CD4-positive, alpha-beta T cell treated with Interleukin-17A for 4 hours (primary cell): ENCODE results near the gene IL1R2.

Source experiments
- DNase-seq: peaks from one replicate; pipeline ENCODE4 v3.0.0-alpha.2; 2020; ENCODE audit warnings: mixed read lengths

IL1R2 gene

DNA sequence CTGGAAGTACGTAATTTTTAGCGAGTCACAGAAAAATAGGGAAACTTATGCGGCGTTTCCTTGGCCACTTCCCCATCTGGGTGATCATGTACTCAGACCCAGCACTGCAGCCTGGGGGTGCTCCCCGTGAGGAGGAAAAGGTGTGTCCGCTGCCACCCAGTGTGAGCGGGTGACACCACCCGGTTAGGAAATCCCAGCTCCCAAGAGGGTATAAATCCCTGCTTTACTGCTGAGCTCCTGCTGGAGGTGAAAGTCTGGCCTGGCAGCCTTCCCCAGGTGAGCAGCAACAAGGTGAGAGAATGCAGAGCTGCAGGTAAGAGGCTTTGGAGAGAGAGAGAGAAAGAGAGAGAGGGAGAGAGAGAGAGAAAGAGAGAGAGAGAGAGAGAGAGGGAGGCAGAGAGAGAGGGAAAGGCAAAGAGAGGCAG lies at the start of gene IL1R2:
IL1R2 (plus strand) TSS at position 240 of the 425 bp plus-strand sequence. CDS start 16,616 bp downstream, outside the sequence.
- DNase-seq: no peak

DNA sequence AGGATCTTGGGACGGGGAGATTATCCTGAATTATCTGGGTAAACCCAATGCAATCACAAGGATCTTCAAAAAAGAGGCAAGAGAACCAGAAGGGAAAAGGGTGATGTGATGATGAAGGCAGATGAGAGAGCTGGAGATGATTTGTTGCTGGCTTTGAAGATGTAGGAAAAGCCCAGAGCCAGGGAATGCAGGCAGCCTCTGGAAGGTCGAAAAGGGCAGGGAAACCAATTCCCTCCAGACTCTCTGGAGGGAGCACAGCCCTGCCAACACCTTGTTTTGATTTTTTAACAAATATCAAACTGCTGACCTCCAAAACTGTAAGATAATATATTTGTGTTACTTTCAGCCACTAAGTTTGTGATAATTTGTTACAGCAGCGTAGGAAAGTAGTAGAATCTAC lies 48.9 kb upstream of the IL1R2 start:
- no peak for DNase-seq

GRCh38 chr2:101946372-101947039 lies 45.3 kb upstream of the IL1R2 start:
- no peak for DNase-seq

DNA sequence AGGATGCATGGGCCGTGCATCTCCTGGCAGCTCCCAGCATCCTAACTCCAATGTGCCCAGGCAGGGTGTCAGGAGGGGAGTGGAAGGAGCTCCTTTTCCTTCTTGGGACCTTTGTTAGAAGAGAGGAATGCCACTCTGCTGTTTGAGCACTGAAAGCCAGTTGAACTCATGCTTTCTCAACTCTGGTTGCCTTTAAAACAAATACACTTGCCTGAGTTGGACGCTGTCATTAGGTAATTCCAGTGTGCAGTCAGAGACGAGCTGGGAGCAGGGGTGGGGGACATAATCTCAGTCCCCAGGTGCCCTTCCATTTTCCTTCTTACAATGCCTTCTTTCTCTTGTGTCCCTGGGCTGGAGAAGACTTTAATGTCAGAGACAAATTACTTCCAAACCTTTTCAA lies 44.4 kb upstream of the IL1R2 start:
- no peak for DNase-seq

GRCh38 chr2:101948625-101949155 lies 43.1 kb upstream of the IL1R2 start:
- no peak for DNase-seq

DNA sequence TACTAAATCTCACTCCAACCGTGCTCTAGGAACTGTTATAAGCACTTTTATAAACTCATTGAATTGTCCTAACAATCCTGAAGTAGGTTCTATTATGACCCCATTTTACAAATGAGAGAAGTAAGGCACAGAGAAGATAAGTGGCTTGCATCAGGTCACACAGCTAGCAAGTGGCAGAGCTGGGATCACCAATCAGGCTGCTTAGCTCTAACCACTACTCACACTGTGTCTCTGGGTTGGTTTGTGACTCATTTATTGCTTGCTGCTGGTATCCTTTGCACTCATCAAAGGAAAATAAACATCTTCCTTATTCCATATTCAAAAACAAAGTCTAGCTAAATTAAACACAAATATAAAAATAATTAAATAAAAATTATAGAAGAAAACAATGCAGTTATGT lies 42.5 kb upstream of the IL1R2 start:
- no peak for DNase-seq

GRCh38 chr2:101951296-101951695 lies 40.5 kb upstream of the IL1R2 start:
- DNase-seq: no peak

DNA sequence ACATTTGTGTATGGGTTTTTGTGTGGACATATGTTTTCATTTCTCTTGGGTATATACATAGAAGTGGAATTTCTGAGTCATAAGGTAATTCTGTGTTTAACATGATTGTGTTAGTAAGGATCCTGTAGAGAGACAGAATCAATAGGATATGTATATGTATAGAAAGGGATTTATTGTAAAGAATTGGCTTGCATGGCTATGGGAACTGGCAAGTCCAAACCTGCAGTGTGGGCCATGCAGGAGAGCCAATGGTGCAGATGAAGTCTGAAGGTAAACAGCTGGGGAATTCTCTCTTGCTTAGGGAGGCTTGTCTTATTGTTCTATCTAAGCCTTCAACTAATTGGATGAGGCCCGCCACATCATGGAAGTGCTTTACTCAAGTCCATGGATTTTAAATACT lies 39.2 kb upstream of the IL1R2 start:
- DNase-seq: no peak

DNA sequence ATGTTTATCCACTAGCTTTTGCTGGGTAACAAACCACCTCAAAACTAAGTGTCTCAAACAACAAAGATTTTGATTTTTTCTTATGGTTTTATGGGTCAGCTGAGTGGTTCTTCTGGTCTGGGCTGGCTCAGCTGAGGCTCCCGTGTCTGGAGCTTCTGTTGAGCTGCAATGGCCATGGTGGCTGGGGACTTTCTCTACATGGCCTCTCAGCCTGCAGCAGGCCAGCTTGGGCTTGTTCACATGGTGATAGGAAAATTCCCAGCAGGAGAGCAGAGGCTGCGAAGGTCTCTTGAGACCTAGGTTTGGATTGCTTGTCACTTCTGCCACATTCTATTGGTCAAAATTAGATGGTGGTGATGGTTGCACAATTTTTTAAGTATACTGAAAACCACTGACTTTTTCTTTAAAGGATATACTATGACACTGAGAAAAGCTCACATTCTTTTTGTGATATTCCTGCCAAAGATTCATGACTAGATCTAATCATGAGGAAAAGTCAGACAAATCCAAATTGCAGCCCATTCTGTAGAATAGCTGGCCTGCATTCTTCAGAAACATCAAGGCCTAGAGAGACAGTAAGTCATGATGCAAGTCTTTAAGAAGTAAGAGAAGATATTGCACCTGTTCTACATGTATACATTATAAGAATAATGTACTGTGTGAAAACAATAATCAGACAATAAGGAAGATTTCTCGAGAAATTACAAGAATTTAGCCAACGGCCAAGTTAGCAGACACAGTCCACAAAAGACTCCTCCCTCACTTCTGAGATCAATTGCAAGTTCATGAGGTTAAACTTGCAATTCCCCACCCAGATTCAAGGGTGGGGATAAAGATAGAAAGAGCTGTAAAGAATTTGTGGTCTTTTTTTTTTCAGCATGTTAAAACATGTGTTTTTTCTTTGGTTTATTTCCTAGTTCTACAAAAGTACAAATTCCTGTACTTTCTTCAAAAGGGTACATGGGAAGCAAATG lies 35.0 kb upstream of the IL1R2 start:
- DNase-seq: no peak

GRCh38 chr2:101958061-101958460 lies 33.7 kb upstream of the IL1R2 start:
- no peak for DNase-seq

DNA sequence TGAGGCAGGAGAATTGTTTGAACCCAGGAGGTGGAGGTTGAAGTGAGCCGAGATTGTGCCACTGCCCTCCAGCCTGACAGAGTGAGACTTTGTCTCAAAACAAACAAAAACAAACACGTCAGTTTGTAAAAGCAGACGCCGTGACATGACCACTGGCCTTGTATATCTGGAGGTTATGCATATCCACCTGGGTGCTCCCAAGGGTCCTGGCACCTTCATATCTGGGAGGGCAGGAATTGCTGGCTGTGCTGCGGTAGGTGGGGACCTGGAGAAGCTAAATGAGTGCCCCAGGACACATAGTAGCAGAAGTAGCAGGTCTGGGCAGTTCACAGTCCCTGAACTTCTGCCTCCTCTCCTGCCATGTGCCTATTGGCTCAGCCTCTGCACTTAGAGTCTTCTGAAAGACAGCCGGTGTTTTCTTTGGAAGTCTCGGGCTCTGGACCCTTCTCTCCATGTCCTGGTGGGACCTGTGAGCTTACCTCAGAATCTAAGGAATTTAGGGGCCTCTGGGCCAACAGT lies 30.9 kb upstream of the IL1R2 start:
- DNase-seq: no peak

- DNase-seq: no peak
These were observed 30.2 kb upstream of the IL1R2 start for GRCh38 chr2:101961338-101962191.

DNA sequence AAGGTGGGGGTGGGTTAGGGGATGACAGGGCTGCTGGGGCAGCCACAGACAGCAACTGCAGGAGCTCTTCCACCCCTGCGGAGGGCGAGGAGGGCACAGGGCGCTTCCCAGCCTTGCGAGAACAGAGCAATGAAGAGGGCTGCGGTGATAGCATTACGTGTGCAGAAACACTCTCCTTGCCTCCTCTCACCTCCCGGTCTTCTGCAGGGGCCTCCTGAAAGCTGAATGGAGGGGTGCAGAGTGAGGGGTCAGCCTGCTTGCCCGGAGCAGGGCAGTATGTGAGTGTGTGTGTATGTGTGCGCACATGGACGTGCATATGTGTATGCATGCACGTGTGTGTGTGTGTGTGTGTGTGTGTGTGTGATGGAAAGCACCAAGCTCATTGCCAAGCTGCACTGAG lies 29.5 kb upstream of the IL1R2 start:
- no peak for DNase-seq

GRCh38 chr2:101963198-101963597 lies 28.6 kb upstream of the IL1R2 start:
- no peak for DNase-seq

DNA sequence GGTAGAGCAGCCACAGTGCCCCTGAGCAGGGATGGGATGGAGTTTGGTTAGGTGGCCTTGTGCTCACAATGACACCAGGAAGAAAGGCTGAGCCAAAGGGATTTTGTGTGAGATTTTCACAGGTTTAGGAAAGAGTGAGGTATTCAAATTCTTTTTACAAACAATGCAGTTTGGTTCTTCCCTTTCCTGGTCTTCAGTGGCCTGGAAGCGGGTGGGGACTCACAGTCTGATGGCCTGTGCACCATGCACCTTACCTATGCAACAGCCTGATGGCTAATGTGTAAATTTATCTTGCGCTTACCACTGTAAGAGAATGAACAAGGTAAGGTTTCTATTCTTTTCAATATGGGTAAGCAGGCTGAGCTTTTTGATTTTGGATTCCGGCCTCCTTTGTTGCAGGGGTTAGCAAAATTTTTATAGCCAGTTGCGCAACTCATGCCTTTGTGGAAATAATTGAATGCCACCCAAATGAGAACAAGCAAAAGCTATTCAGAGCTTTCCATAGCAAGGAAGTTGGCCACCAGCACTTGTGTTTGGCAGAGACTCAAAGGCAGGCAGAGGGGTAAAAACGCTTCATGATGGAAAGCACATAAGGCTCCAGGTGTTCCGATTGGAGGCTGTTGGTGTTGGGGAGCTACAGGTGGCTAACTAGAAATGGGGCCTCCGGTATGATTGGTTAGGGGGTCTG lies 23.8 kb upstream of the IL1R2 start:
- DNase-seq: no peak

DNA sequence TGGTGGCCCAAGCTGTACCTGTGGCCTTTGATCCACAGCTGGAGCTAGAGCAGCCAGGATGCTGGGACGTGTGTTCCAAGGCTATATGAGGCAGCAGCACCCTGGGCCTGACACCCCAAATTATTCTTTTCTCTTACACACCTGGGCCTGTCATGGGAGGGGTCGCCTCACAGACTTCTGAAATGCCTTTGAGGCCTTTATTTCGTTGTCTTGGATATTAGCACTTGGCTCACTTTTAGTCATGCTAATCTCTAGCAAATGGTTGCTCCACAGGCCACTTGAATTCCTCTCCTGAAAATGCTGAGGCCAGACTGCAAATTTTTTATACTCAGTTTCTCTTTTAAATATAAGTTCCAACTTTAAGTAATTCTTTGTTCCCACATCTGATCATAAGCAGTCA lies 22.0 kb upstream of the IL1R2 start:
- no peak for DNase-seq

- no peak for DNase-seq
These were observed 20.9 kb upstream of the IL1R2 start for GRCh38 chr2:101970901-101971300.

- no peak for DNase-seq
These were observed 19.9 kb upstream of the IL1R2 start for GRCh38 chr2:101971836-101972235.

GRCh38 chr2:101972621-101973434 lies 18.9 kb upstream of the IL1R2 start:
- no peak for DNase-seq

DNA sequence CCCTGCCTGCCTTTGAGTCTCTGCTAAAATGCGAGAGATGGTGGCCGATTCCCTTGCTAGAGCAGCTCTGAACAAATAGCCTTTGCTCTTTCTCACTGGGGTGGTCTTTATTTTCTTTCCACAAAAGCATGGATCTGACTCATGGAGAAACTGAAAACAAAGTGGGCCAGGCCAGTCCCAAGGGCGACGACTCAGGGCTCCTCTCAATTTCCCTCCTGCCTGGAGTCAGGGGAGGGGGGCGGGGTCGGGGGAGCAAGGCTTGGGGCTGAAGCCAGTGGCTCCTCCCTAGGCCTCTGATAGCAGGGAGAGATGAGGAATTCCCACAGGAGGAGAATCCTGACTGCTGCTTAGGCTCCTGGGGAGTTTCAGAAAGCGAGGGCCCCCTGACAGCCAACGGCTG lies 17.1 kb upstream of the IL1R2 start:
- no peak for DNase-seq
